ENCODE results near the gene SCYGR3.

SCYGR3 gene

DNA sequence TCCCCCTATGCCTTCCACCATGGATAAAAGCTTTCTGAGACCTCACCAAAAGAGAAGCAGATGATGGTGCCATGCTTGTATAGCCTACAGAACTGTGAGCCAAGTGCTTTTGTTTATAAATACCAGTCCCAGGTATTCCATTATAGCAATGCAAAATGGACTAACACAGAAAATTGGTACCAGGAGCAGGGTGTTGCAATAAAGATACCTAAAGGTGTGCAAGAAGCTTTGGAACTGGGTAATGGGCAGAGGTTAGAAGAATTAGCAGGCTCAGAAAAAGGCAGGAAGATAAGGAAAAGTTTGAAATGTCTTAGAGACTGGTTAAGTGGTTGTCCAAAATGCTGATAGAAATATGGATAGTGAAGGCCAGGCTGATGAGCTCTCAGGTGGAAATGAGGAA, 32.3 kb downstream of the SCYGR3 start:
- Histone ChIP-seq H3K4me3 (ENCODE audit: low read length) (no peak overlapping the region), H3K9me3 (ENCODE audit: insufficient read depth, low read depth, low read length) (peaks cover 16% of the 10 kb centered on the region; the same call in 1 of the 2 replicates), H3K36me3 (ENCODE audit: insufficient read depth, low read depth, low read length) (no peaks in the 10 kb centered on the region), H3K4me1 (ENCODE audit: insufficient read depth, low read length) (peaks cover 5% of the 10 kb centered on the region; the same call in 1 of the 2 replicates), H3K9ac (ENCODE audit: low read depth, low read length) (no peak overlapping the region), H3K27me3 (ENCODE audit: insufficient read depth, low read length) (no peaks in the 10 kb centered on the region), H3K27ac (ENCODE audit: low read length) (no peak overlapping the region)

DNA sequence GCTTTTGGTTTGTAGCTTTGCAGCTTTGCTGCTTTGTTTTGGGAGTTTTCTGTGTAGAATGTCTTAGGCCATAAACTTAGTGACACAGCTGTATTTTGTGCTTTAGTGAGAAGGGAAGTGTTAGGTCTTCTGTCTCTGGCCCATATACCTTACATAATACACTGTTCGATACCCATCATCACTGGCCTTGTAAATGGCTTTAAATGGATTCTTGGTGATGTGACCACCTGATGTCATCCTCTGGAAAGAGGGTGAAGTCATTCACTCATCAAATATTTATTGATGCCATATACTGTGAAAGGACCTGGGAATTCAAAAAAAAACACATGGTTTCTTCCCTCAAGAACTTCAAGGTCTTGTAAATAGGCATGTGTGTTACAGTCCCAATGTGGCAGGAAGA, 34.8 kb downstream of the SCYGR3 start:
- Histone ChIP-seq H3K4me1 (ENCODE audit: insufficient read depth, low read length) (peaks cover 11% of the 10 kb centered on the region; the same call in 1 of the 2 replicates), H3K9me3 (ENCODE audit: insufficient read depth, low read depth, low read length) (peaks cover 16% of the 10 kb centered on the region; the same call in 1 of the 2 replicates)

DNA sequence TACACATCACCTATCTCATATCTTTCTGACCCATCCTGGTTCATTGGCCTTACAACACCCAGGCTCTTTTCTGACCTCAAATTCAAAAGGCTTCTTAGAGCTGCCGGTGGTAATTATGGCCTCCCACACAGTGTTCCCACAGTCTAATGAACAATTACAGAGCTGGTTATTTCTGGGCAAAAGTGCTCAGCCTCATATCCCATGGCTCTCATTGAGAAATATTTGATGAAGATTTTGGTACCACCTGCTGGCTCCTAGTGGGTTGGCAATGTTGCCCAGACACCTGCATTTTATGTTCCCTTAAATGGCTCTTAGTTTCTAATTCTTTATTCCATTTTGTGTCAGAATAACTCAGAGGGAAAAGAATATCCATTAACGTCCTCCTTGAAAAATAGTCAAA, 36.0 kb downstream of the SCYGR3 start:
- peaks cover 16% of the 10 kb centered on the region; the same call in 1 of the 2 replicates for H3K9me3 ChIP-seq (ENCODE audit: insufficient read depth, low read depth, low read length)
- H3K4me1 ChIP-seq (ENCODE audit: insufficient read depth, low read length) = peaks cover 11% of the 10 kb centered on the region; the same call in 1 of the 2 replicates
- no peaks in the 10 kb centered on the region for H3K36me3 ChIP-seq (ENCODE audit: insufficient read depth, low read depth, low read length)
- no peak overlapping the region for H3K27ac ChIP-seq (ENCODE audit: low read length)
- H3K4me3 ChIP-seq (ENCODE audit: low read length) = no peak overlapping the region
- H3K27me3 ChIP-seq (ENCODE audit: insufficient read depth, low read length) = no peaks in the 10 kb centered on the region
- H3K9ac ChIP-seq (ENCODE audit: low read depth, low read length) = no peak overlapping the region

More for the DNA sequence above, 34.8 kb downstream of the SCYGR3 start:
- Histone ChIP-seq H3K27ac (ENCODE audit: low read length) (no peak overlapping the region), H3K9ac (ENCODE audit: low read depth, low read length) (no peak overlapping the region), H3K27me3 (ENCODE audit: insufficient read depth, low read length) (no peaks in the 10 kb centered on the region), H3K4me3 (ENCODE audit: low read length) (no peak overlapping the region), H3K36me3 (ENCODE audit: insufficient read depth, low read depth, low read length) (no peaks in the 10 kb centered on the region)

DNA sequence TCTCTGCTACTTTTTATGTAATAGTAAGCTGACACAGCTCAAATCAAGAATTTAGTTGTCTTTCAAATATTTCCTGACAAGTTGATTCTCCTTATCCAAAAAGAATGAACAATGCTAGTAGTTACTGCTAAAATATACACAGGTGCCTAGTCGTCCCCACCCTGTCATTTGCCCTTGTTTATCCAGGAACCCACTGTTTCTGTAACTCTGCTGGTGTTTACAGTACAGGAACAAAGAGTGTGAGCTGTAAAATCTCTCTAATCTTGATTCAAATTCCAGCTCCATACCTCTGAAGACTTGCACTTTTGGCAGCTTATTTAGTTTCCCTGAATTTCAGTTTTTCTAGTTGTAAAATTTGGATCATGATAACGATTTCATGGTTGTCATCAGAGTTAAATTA, 37.1 kb downstream of the SCYGR3 start:
- no peak overlapping the region for H3K4me3 ChIP-seq (ENCODE audit: low read length)
- no peak overlapping the region for H3K27ac ChIP-seq (ENCODE audit: low read length)
- H3K36me3 ChIP-seq (ENCODE audit: insufficient read depth, low read depth, low read length) = no peaks in the 10 kb centered on the region
- peaks cover 10% of the 10 kb centered on the region; the same call in 1 of the 2 replicates for H3K9me3 ChIP-seq (ENCODE audit: insufficient read depth, low read depth, low read length)
- H3K9ac ChIP-seq (ENCODE audit: low read depth, low read length) = no peak overlapping the region
- no peaks in the 10 kb centered on the region for H3K27me3 ChIP-seq (ENCODE audit: insufficient read depth, low read length)
- peaks cover 11% of the 10 kb centered on the region; the same call in 1 of the 2 replicates for H3K4me1 ChIP-seq (ENCODE audit: insufficient read depth, low read length)

DNA sequence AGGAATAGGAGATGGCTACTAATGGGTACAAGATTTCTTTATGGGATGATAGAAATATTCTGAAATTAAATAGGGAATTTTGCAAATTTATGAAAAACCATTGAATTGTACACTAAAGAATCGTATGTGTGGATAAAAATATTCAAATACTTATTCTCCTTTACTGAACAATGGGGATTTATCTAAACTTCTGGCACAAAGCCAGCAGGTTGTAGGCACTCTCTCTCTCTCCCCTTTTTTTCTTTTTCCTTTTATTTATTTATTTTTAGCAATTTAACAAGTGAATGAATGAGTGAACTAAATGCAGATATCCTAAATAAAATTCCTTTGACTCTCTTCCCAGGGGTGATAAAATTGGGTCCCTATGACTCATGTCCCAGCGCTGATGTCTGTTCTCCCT, 37.8 kb downstream of the SCYGR3 start:
- Histone ChIP-seq H3K9me3 (ENCODE audit: insufficient read depth, low read depth, low read length) (peaks cover 3% of the 10 kb centered on the region; the same call in 1 of the 2 replicates), H3K9ac (ENCODE audit: low read depth, low read length) (no peak overlapping the region), H3K36me3 (ENCODE audit: insufficient read depth, low read depth, low read length) (no peaks in the 10 kb centered on the region), H3K27ac (ENCODE audit: low read length) (no peak overlapping the region), H3K4me3 (ENCODE audit: low read length) (no peak overlapping the region), H3K27me3 (ENCODE audit: insufficient read depth, low read length) (no peaks in the 10 kb centered on the region), H3K4me1 (ENCODE audit: insufficient read depth, low read length) (peaks cover 11% of the 10 kb centered on the region; the same call in 1 of the 2 replicates)

DNA sequence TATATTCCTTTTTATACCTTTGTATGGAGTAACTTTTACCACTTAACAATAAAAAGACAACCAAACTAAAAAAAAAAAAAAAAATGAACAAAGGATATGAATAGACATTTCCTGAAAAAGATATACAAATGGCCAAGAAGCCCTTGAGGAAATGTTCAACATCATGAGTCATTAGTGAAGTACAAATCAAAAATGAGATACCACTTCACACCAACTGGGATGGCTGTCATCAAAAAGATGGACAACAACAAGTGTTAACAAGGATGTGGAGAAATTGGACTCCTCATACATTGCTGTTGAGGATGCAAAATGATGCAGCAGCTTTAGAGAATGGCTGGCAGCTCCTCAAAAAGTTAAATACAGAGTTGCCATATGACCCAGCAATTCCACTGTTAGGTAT, 38.5 kb downstream of the SCYGR3 start:
- Histone ChIP-seq H3K9me3 (ENCODE audit: insufficient read depth, low read depth, low read length) (no peaks in the 10 kb centered on the region), H3K27ac (ENCODE audit: low read length) (no peak overlapping the region), H3K27me3 (ENCODE audit: insufficient read depth, low read length) (no peaks in the 10 kb centered on the region), H3K9ac (ENCODE audit: low read depth, low read length) (no peak overlapping the region), H3K36me3 (ENCODE audit: insufficient read depth, low read depth, low read length) (no peaks in the 10 kb centered on the region), H3K4me3 (ENCODE audit: low read length) (no peak overlapping the region), H3K4me1 (ENCODE audit: insufficient read depth, low read length) (peaks cover 11% of the 10 kb centered on the region; the same call in 1 of the 2 replicates)

DNA sequence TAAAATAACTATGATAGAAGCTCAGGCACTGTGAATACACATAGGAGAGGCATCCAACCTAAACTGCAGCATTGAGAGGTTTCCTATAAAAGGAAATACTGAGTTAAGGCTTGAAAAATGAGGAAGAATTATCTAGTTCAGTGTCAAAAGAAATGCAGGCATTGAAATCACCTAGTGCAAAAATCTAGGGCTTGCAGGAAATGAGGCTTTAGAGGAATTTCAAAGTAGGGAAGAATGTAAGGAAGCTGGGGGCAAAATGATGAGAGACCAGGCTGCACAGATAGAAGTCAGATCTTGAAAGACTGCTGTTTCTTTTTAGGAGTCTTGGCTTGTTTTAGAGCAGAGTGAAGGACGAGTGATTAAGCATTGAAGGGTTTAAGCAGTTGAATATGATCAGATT, 44.0 kb downstream of the SCYGR3 start:
- Histone ChIP-seq H3K4me3 (ENCODE audit: low read length) (no peak overlapping the region), H3K9ac (ENCODE audit: low read depth, low read length) (no peak overlapping the region), H3K27me3 (ENCODE audit: insufficient read depth, low read length) (no peaks in the 10 kb centered on the region), H3K4me1 (ENCODE audit: insufficient read depth, low read length) (no peaks in the 10 kb centered on the region), H3K9me3 (ENCODE audit: insufficient read depth, low read depth, low read length) (no peaks in the 10 kb centered on the region), H3K36me3 (ENCODE audit: insufficient read depth, low read depth, low read length) (no peaks in the 10 kb centered on the region), H3K27ac (ENCODE audit: low read length) (no peak overlapping the region)

DNA sequence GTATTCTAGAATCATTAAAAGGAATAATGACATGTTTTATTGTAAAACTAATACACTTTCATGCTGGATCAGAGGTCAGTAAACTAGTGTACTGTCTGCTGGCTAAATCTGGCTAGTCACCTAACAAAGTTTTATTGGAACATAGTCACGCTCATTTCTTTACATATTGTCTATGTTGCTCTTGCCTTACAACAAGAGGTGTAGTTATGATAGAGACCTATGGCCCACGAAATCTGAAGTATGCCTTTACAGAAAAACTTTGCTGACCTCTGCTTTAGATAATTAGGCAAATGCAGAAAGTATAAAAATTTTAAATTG, 45.8 kb downstream of the SCYGR3 start:
- H3K36me3 ChIP-seq (ENCODE audit: insufficient read depth, low read depth, low read length) = no peaks in the 10 kb centered on the region

DNA sequence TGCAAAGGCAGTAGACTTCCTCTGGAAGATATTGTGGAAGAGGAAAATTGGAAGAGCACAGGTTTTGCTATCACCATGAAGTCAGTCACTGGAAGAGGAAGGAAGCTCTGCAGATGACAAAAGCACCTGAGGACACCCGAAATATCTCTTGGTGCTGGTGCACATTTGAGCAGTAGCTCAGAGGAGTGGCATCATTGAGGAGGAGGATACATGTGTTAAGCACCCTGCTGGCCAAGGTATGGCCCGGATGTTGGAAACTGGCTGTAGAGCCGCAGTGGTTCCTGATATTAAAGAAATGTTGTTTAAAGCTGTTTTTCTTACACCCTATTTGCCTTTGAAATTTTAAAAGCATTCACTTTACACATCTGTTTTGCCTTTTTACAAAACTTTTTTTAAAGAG, 48.6 kb downstream of the SCYGR3 start:
- Histone ChIP-seq H3K9me3 (ENCODE audit: insufficient read depth, low read depth, low read length) (no peaks in the 10 kb centered on the region), H3K4me3 (ENCODE audit: low read length) (no peak overlapping the region), H3K4me1 (ENCODE audit: insufficient read depth, low read length) (no peaks in the 10 kb centered on the region; the same call in 1 of the 2 replicates), H3K27me3 (ENCODE audit: insufficient read depth, low read length) (no peaks in the 10 kb centered on the region), H3K9ac (ENCODE audit: low read depth, low read length) (no peak overlapping the region), H3K36me3 (ENCODE audit: insufficient read depth, low read depth, low read length) (no peaks in the 10 kb centered on the region), H3K27ac (ENCODE audit: low read length) (no peak overlapping the region)

More for the DNA sequence above, 45.8 kb downstream of the SCYGR3 start:
- H3K27ac ChIP-seq (ENCODE audit: low read length) = no peak overlapping the region
- H3K9ac ChIP-seq (ENCODE audit: low read depth, low read length) = no peak overlapping the region
- H3K4me3 ChIP-seq (ENCODE audit: low read length) = no peak overlapping the region
- no peaks in the 10 kb centered on the region for H3K9me3 ChIP-seq (ENCODE audit: insufficient read depth, low read depth, low read length)
- no peaks in the 10 kb centered on the region for H3K27me3 ChIP-seq (ENCODE audit: insufficient read depth, low read length)
- no peaks in the 10 kb centered on the region; the same call in 1 of the 2 replicates for H3K4me1 ChIP-seq (ENCODE audit: insufficient read depth, low read length)

DNA sequence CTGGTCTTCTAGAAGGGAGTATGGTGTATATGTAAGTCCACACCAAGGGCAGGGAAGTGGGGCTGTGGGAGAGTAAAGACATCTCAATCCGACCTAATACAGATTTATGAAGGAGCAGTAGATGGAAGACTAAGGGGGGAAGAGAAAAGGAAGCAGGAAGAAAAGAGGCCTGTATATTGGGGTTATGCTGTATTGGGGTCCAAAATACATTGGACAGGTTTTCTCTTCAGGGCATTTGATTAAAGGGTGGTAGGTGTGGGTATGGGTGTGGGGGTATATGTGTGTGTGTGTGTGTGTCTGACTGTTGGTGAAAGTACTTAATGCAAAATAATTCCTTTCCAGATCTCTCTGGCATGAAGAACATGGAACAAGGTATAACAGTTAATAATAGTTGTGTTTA, 49.6 kb downstream of the SCYGR3 start:
- Histone ChIP-seq H3K36me3 (ENCODE audit: insufficient read depth, low read depth, low read length) (no peaks in the 10 kb centered on the region), H3K9ac (ENCODE audit: low read depth, low read length) (no peak overlapping the region), H3K4me3 (ENCODE audit: low read length) (no peak overlapping the region), H3K27me3 (ENCODE audit: insufficient read depth, low read length) (no peaks in the 10 kb centered on the region), H3K27ac (ENCODE audit: low read length) (no peak overlapping the region), H3K9me3 (ENCODE audit: insufficient read depth, low read depth, low read length) (no peaks in the 10 kb centered on the region), H3K4me1 (ENCODE audit: insufficient read depth, low read length) (no peaks in the 10 kb centered on the region; the same call in 1 of the 2 replicates)

Data from iPS-20b (cell line).